Keratinocyte (primary cell): Measurements from ENCODE around the gene PAOX.

Experiments used
- CTCF ChIP-seq, 3 experiments: IDR thresholded peaks in 1 of 3; conservative IDR thresholded peaks in 1 of 3; optimal IDR thresholded peaks in 1 of 3; 2 replicates in 2 of 3; 3 replicates in 1 of 3; pipeline versions ENCODE3 to v1.5.1; 2011; ENCODE audit warnings: low read length in 3 of 3, mild to moderate bottlenecking in 3 of 3, moderate library complexity in 2 of 3, control low read depth in 1 of 3, inconsistent platforms in 1 of 3; ENCODE audit not compliant: insufficient read depth in 2 of 3; ENCODE audit errors: extremely low read depth in 1 of 3
- EZH2 ChIP-seq: IDR thresholded peaks from one replicate; pipeline ENCODE4 v1.6.1; 2012; ENCODE audit warnings: inconsistent platforms, mild to moderate bottlenecking, low read length, moderate library complexity

- no peak for TF ChIP-seq EZH2
- no peak for TF ChIP-seq CTCF (optimal IDR thresholded peaks at IDR 0.05 in 1 of 3, IDR thresholded peaks at IDR 0.05 in 1 of 3, conservative IDR thresholded peaks at IDR 0.05 in 1 of 3; ENCODE audit: extremely low read depth in 1 of 3, insufficient read depth in 2 of 3, low read length in 3 of 3)
Observed at GRCh38 chr10:133393401-133394063, 14.5 kb downstream of the PAOX start.
